Activated CD4-positive, alpha-beta memory T cell treated with anti-CD3 and anti-CD28 coated beads for 36 hours (primary cell): ENCODE results near the gene IFNG-AS1. TPM values are rescaled to one million over a fixed set of nuclear protein-coding genes. Genes with fewer than 3 reads are reported as not detected.

Source experiments
- CTCF ChIA-PET: fragments of 350-600 bp; sonication (Branson Sonifier 250); formaldehyde crosslinking; loops from one replicate; lab custom pipeline; 2021; ENCODE audit warnings: antibody characterized with exemption, inconsistent platforms; lab: Charles Lee
- POLR2A ChIA-PET: fragments of 350-600 bp; sonication (Branson Sonifier 250); formaldehyde crosslinking; loops from one replicate; lab custom pipeline; 2021; ENCODE audit warnings: antibody characterized with exemption; lab: Charles Lee
- DNase-seq: peaks from one replicate; pipeline ENCODE4 v3.0.0-alpha.2; 2020
- H3K27ac Mint-ChIP-seq: one replicate; pipeline ENCODE4 v1.8.0; 2021; ENCODE audit warnings: mixed read lengths
- H3K27me3 Mint-ChIP-seq: one replicate; pipeline ENCODE4 v1.8.0; 2021; ENCODE audit warnings: mixed read lengths
- H3K36me3 Mint-ChIP-seq: one replicate; pipeline ENCODE4 v1.8.0; 2021; ENCODE audit warnings: mixed read lengths
- H3K4me1 Mint-ChIP-seq: one replicate; pipeline ENCODE4 v1.8.0; 2021; ENCODE audit warnings: low read depth, mixed read lengths
- H3K4me3 Mint-ChIP-seq: one replicate; pipeline ENCODE4 v1.8.0; 2021; ENCODE audit warnings: mild to moderate bottlenecking, mixed read lengths
- H3K9me3 Mint-ChIP-seq: one replicate; pipeline ENCODE4 v1.8.0; 2021; ENCODE audit warnings: mixed read lengths
- intact Hi-C: fragments of 100-400 bp; cut with micrococcal nuclease; formaldehyde crosslinking; loops from one replicate; pipeline ENCODE4 v1.15.1; 2023
- total RNA-seq, 2 experiments: library from RNA; stranded (reverse); gene quantifications; one replicate each; pipeline ENCODE4 v1.2.3, GENCODE V29; 2021

The IFNG-AS1 gene
- 1 to 10 TPM in 1 of 2 experiments, under 1 TPM in 1; 0.48 to 1.1 TPM for total RNA-seq

DNA sequence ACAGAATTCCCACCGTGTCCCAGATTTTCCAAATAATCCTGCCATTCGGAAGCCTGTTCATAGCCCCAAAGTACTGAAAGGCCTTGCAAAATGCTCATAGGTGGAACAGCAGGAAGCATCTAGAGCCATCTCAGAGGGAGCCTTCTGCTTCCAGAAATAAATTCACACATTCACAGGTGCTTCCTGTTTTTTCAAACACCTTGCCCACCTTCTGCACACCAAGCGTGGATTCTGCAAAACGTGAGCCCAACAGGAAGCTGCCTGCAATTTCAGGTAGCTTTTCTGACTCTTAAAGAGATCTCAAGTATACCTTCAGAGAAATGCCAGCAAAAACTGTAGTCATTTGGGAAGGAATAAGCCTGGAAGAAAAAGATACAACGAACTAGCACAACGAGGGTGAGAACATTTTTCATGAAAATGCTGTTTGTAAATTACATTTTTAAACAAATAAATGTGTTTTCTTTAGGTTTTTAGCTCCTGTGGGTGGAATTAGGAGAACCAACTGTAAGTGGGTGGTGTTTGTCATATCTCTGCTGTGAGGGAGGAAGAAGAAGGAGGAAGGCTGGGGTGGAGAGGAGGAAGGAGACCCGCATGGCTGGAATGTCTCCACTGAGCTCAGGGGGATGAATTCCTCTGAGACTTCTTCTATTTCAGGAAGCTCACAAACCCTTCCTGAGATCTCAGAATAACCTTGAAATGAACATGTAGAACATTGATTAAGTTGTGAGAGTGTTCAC is at the start of gene IFNG-AS1:
IFNG-AS1 (plus strand) TSS at position 264 of the 737 bp plus-strand sequence.
- intact Hi-C loops, result loop anchor here (5.0 kb wide), 1 partner anchor 1277 kb away; no protein-coding TSS in a partner anchor
- Mint-ChIP-seq H3K27ac (peak within 1 kb of the TSS; percentile 78), H3K36me3 (no peaks in the 10 kb centered on the region), H3K4me1 (peaks cover 35% of the 10 kb centered on the region), H3K9me3 (no peaks in the 10 kb centered on the region), H3K27me3 (no peaks in the 10 kb centered on the region), H3K4me3 (peak within 1 kb of the TSS; percentile 54)
- DNase-seq, result peak; percentile 30
- POLR2A ChIA-PET, result interaction anchor here (2.2 kb wide), 1 partner anchor 39 kb away, joined by 6 read pairs; no protein-coding TSS in a partner anchor
- CTCF ChIA-PET, result interaction anchor here (1.0 to 2.2 kb wide), 5 partner anchors 12 to 336 kb away, joined by 3 to 8 read pairs (median 6); no protein-coding TSS in a partner anchor

DNA sequence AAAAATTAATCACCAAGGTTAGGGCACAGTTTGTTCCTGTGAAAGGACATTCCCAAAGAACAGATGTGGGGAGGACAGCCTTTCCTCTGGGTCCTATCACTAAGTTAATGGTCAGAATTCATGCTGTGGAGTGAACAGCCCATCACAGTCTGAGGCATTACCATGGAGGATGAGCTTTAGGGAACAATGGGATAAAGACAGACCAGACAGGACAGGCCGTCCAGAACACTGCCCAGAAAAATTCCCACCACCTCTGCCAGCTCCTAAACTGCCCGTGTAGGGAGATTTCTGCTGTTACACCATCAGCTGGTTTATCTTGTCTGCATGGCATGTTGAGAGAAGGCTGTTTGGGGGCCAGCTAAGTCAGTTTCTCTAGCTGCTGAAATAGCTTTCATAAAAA is 49.6 kb upstream of the IFNG-AS1 start:
- H3K9me3 Mint-ChIP-seq, result no peaks in the 10 kb centered on the region
- H3K36me3 Mint-ChIP-seq, result no peaks in the 10 kb centered on the region
- no peak overlapping the region for H3K27ac Mint-ChIP-seq
- H3K4me1 Mint-ChIP-seq, result peaks cover 2% of the 10 kb centered on the region
- intact Hi-C loops, result loop anchor here (5.0 kb wide), 1 partner anchor 497 kb away; no protein-coding TSS in a partner anchor
- H3K4me3 Mint-ChIP-seq, result no peak overlapping the region
- ChIA-PET POLR2A (no interaction called here), CTCF (interaction anchor here (7.1 kb wide), 1 partner anchor 583 kb away, joined by 130 read pairs; no protein-coding TSS in a partner anchor)
- no peak for DNase-seq
- H3K27me3 Mint-ChIP-seq, result peaks cover 8% of the 10 kb centered on the region

DNA sequence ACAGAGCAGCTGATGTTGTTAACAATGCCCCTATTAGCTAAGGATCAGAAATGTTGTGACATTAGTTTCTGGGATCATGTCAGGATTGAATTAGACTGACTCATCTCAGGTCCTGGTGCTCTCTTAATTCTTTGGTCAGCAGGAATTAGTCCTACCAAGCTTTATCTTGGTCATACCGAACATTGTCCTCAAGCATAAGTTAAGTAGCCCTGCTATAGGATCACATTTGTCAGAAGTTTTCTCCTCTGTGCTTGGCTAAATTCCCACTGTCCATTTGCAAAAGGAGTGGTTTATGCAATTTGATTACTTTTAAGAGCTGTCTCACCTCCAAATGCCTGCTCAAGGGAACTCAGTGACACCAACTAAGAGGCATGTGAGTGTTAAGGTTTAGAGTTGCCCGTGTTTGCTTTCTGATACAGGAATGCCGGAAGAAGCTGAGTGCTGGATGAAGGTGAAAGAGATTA is 48.4 kb upstream of the IFNG-AS1 start:
- DNase-seq, result no peak
- Mint-ChIP-seq H3K36me3 (no peaks in the 10 kb centered on the region), H3K27ac (no peak overlapping the region), H3K27me3 (peaks cover 8% of the 10 kb centered on the region), H3K4me3 (no peak overlapping the region), H3K9me3 (no peaks in the 10 kb centered on the region), H3K4me1 (peaks cover 2% of the 10 kb centered on the region)
- ChIA-PET CTCF (interaction anchor here (7.1 kb wide), 1 partner anchor 584 kb away, joined by 130 read pairs; no protein-coding TSS in a partner anchor), POLR2A (no interaction called here)
- intact Hi-C loops, result loop anchor here (5.0 kb wide), 1 partner anchor 499 kb away; no protein-coding TSS in a partner anchor

DNA sequence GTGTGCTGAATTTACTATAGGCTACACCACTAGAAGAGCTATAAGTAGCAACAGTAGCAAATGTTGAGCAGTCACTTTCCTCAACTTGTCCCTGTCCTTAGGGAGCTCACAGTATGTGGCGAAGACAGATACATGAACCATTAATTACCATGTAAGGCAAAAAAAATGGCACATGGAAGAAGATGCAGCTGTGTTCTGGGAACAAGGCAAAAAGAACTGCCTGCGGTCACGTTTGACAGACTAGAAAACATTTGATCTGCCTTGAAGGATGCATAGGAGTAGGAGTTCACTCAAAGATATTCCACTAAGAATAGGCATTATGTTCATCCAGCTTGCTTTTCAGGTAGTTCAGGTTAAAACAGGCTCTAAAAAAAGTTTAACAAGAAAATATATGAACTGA is 46.5 kb upstream of the IFNG-AS1 start:
- ChIA-PET POLR2A (no interaction called here), CTCF (interaction anchor here (0.6 to 7.1 kb wide), 43 partner anchors 12 to 782 kb away, joined by 3 to 130 read pairs (median 4); partner anchors contain the start of genes DYRK2 and IFNG-AS1)
- DNase-seq, result no peak

DNA sequence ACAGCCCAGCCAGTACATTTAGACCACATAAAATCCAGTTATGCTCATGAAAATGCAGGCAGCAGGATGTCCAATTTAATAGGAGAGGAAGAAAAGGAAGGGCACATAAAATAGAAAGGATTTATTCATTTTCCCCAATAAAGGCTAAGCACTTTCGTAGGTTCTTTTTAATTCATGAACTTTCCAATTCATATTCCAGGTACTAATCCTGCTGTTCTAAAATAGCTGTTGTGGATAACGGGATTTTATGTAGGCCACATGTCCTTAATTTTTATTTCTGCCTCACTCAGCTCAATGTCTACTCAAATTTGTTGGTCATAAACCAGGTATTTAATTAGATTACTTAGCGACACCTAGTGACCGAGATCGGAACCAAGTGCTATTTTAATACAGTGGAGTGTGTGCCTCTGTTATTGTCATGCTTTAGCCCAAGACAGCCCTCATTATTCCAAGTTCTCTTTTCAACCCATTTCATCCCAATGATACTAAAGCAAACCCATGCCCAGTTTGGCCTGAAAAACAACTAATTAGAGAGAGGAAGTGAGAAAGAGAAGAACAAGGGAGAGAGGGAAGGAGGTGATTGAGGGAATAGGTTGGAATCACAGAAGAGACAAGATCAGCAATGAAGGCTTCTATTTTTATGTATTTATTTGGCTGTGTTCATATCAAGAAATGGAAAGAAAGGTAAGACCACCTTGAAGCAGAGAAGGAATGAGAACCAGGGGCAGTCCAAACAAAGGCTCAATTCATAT is 45.9 kb upstream of the IFNG-AS1 start:
- POLR2A ChIA-PET, result no interaction called here
- CTCF ChIA-PET, result interaction anchor here (0.6 to 7.1 kb wide), 42 partner anchors 13 to 782 kb away, joined by 3 to 130 read pairs (median 4); partner anchors contain the start of genes DYRK2 and IFNG-AS1
- peaks cover 8% of the 10 kb centered on the region for H3K27me3 Mint-ChIP-seq
- no peak overlapping the region for H3K27ac Mint-ChIP-seq
- no peak overlapping the region for H3K4me3 Mint-ChIP-seq
- peak; percentile 57 for DNase-seq
- intact Hi-C loops, result loop anchor here (1.0 to 5.0 kb wide), 3 partner anchors 292 to 587 kb away; no protein-coding TSS in a partner anchor
- H3K9me3 Mint-ChIP-seq, result no peaks in the 10 kb centered on the region
- H3K36me3 Mint-ChIP-seq, result no peaks in the 10 kb centered on the region
- peaks cover 2% of the 10 kb centered on the region for H3K4me1 Mint-ChIP-seq

More for the DNA sequence above, 46.5 kb upstream of the IFNG-AS1 start:
- intact Hi-C loops, result loop anchor here (1.0 to 5.0 kb wide), 3 partner anchors 291 to 586 kb away; no protein-coding TSS in a partner anchor
- no peak overlapping the region for H3K27ac Mint-ChIP-seq
- H3K9me3 Mint-ChIP-seq, result no peaks in the 10 kb centered on the region
- H3K27me3 Mint-ChIP-seq, result peaks cover 10% of the 10 kb centered on the region
- no peaks in the 10 kb centered on the region for H3K36me3 Mint-ChIP-seq
- H3K4me1 Mint-ChIP-seq, result peaks cover 2% of the 10 kb centered on the region
- H3K4me3 Mint-ChIP-seq, result no peak overlapping the region

DNA sequence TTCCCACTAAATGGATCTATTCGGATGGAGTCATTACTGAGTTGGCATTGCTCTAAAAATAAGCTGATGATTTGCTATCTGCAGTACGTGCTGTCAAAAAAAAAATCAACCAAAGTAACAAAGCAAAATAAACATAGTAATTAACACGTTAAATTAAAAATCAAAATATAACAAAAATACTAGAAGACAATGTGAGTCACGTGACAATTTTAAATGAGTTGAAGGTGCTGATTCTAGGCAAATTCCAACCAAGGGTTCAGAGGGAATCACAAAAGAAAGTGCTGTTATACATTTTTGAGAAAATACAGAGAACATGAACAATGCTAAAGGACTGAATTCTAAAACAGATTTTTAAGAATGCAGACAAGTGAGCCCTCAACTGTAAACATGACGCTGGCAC is 45.2 kb upstream of the IFNG-AS1 start:
- intact Hi-C loops, result loop anchor here (5.0 kb wide), 1 partner anchor 502 kb away; no protein-coding TSS in a partner anchor
- Mint-ChIP-seq H3K9me3 (no peaks in the 10 kb centered on the region), H3K4me1 (peaks cover 2% of the 10 kb centered on the region), H3K36me3 (no peaks in the 10 kb centered on the region), H3K27me3 (peaks cover 8% of the 10 kb centered on the region), H3K4me3 (no peak overlapping the region), H3K27ac (no peak overlapping the region)
- ChIA-PET CTCF (interaction anchor here (1.6 to 7.1 kb wide), 3 partner anchors 493 to 587 kb away, joined by 4 to 130 read pairs (median 7); no protein-coding TSS in a partner anchor), POLR2A (no interaction called here)
- no peak for DNase-seq

DNA sequence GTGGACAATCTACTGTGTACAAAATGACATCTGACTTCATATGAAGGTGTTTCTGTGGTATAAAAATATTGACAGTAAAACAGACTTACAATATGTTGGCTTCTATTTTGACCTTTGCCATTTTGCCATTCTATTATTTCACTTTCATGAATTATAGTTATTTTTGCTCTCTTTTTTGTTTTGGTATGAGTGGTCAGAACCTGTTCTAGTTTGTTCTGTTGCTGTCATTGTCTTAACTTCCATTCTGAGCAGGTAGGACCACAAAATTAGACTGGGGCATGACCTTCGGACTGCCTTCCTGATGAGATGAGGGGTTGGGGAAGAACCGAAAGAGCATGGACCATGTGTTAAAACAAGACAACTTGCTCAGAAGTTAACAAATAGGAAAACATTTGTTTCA is 36.5 kb upstream of the IFNG-AS1 start:
- H3K9me3 Mint-ChIP-seq, result peaks cover 3% of the 10 kb centered on the region
- intact Hi-C loops, result no loop called here
- no peak overlapping the region for H3K27ac Mint-ChIP-seq
- peaks cover 2% of the 10 kb centered on the region for H3K27me3 Mint-ChIP-seq
- H3K4me1 Mint-ChIP-seq, result no peaks in the 10 kb centered on the region
- no peak overlapping the region for H3K4me3 Mint-ChIP-seq
- H3K36me3 Mint-ChIP-seq, result no peaks in the 10 kb centered on the region
- no peak for DNase-seq
- ChIA-PET CTCF (no interaction called here), POLR2A (no interaction called here)

DNA sequence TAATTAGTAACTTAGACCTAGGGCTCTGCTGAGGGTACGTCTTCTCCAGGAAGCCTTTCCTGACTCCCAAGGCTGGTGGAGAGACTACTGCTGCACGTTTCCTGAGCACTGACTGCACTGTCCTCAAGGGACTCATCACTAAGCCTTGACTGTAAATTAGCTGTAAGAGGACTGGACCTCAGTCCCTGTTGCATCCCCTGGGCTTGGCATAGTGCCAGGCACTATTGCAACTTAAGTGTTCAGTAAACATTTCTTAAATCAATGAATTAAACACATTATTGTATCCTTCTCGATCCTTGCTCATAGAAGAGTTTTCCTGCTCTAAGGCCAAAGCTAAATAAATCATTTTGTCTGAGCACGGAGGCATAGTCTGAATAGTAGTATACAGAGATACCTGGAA is 31.9 kb upstream of the IFNG-AS1 start:
- Mint-ChIP-seq H3K4me3 (no peak overlapping the region), H3K27ac (no peak overlapping the region)
- intact Hi-C loops, result no loop called here

DNA sequence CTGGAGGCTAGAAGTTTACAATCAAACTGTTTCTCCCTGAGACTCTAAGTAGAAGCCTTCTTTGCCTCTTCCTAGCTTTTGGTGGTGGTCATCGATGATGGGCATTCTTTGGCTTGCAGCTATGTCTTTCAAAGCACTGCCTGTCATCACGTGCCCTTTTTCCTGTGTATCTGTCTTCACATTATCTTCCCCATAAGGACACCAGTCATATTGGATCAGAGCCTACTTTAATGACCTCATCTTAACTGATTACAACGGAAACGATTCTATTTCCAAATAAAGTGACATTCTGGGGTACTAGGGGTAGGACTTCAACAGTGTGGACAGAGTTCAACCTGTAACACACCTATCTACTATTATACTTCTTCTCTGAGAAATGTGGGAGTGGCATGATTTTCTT is 31.1 kb upstream of the IFNG-AS1 start:
- intact Hi-C loops, result no loop called here
- Mint-ChIP-seq H3K27ac (no peak overlapping the region), H3K4me3 (no peak overlapping the region), H3K4me1 (no peaks in the 10 kb centered on the region), H3K9me3 (peaks cover 2% of the 10 kb centered on the region), H3K36me3 (peaks cover 1% of the 10 kb centered on the region), H3K27me3 (no peaks in the 10 kb centered on the region)
- ChIA-PET POLR2A (no interaction called here), CTCF (no interaction called here)
- DNase-seq, result no peak

More for the DNA sequence above, 31.9 kb upstream of the IFNG-AS1 start:
- Mint-ChIP-seq H3K36me3 (peaks cover 1% of the 10 kb centered on the region), H3K27me3 (no peaks in the 10 kb centered on the region), H3K4me1 (no peaks in the 10 kb centered on the region), H3K9me3 (peaks cover 5% of the 10 kb centered on the region)
- ChIA-PET CTCF (interaction anchor here (0.7 kb wide), 1 partner anchor 14 kb away, joined by 3 read pairs; no protein-coding TSS in a partner anchor), POLR2A (no interaction called here)
- DNase-seq, result no peak

DNA sequence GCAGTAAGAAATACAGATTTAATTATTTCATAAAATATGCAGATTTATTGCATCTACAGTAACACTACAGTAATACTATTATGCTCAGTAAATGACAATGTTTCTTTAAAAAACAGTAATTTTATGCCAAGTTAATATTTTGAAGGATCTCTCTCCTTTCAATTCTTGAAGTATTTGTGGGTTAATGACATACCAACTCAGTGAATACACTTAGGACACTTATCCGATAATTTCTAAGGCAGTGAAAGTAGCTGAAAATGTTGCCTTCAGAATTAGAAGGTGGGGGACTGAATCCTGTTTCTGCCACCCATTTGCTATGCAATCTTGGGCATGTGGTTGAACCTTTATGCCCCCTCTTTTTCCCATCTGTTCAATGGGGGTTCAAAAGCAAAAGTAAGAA is 24.8 kb upstream of the IFNG-AS1 start:
- no peak for DNase-seq
- peaks cover 2% of the 10 kb centered on the region for H3K9me3 Mint-ChIP-seq
- H3K36me3 Mint-ChIP-seq, result peaks cover 1% of the 10 kb centered on the region
- ChIA-PET POLR2A (no interaction called here), CTCF (no interaction called here)
- H3K27me3 Mint-ChIP-seq, result no peaks in the 10 kb centered on the region
- no peak overlapping the region for H3K4me3 Mint-ChIP-seq
- H3K4me1 Mint-ChIP-seq, result no peaks in the 10 kb centered on the region
- H3K27ac Mint-ChIP-seq, result no peak overlapping the region
- intact Hi-C loops, result no loop called here

DNA sequence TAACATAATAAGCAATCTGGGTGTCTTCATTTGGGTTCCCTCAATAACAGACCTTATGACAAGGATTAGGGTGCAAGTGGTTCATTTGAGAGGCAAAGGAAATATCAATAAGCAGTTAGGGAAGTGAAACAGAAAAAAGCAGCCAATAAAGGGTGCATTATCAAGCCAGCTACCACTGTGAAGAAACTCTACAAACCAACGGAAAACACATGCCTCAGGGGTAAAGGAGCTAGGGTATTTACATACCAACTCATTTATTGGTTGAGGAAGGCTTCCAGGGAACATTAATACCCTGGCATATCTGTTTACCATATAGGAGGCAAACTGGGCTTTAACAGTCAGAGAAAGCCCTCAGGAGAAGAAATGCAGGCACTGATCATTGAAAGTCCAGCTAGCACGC is 22.7 kb upstream of the IFNG-AS1 start:
- ChIA-PET CTCF (interaction anchor here (1.8 kb wide), 1 partner anchor 24 kb away, joined by 4 read pairs; no protein-coding TSS in a partner anchor), POLR2A (no interaction called here)
- intact Hi-C loops, result no loop called here
- Mint-ChIP-seq H3K4me3 (no peak overlapping the region), H3K27ac (no peak overlapping the region), H3K9me3 (no peaks in the 10 kb centered on the region), H3K4me1 (no peaks in the 10 kb centered on the region), H3K27me3 (no peaks in the 10 kb centered on the region), H3K36me3 (no peaks in the 10 kb centered on the region)
- DNase-seq, result no peak
